ENCODE measurements around the gene RAB25. TPM values are rescaled to one million over a fixed set of nuclear protein-coding genes. Genes with fewer than 3 reads are reported as not detected.
A peak's percentile ranks its signal among the peaks of the same experiment; 100 is the strongest.

Gene RAB25
- total RNA-seq, 2 donors from 2014 or later = 213 TPM

GRCh38 chr1:156073740-156074139 lies 12.8 kb downstream of the RAB25 start:
- H3K9me3 ChIP-seq = no peaks in the 10 kb centered on the region
- no peak overlapping the region for H3K9ac ChIP-seq (ENCODE audit: low read depth in 2 of 2, low read length in 2 of 2)
- DNase-seq = no peak
- no peak overlapping the region for H3K27ac ChIP-seq
- no peaks in the 10 kb centered on the region for H3K36me3 ChIP-seq
- no peaks in the 10 kb centered on the region for H3K27me3 ChIP-seq
- H3K4me1 ChIP-seq = no peaks in the 10 kb centered on the region
- intact Hi-C loops (cut with DNase I) = no loop called here
- H3K4me3 ChIP-seq = no peak overlapping the region
- no peak for TF ChIP-seq CTCF (IDR thresholded peaks at IDR 0.05)

- TF ChIP-seq CTCF (IDR thresholded peaks at IDR 0.05) = no peak
- Histone ChIP-seq H3K27me3 (no peaks in the 10 kb centered on the region), H3K36me3 (no peaks in the 10 kb centered on the region), H3K27ac (no peak overlapping the region), H3K4me1 (no peaks in the 10 kb centered on the region), H3K9ac (ENCODE audit: low read depth in 2 of 2, low read length in 2 of 2) (no peak overlapping the region), H3K9me3 (no peaks in the 10 kb centered on the region), H3K4me3 (no peak overlapping the region)
- no peak for DNase-seq
- intact Hi-C loops (cut with DNase I) = no loop called here
Measured at GRCh38 chr1:156074661-156075060, 13.7 kb downstream of the RAB25 start.

- intact Hi-C loops (cut with DNase I) = no loop called here
- no peak for TF ChIP-seq CTCF (IDR thresholded peaks at IDR 0.05)
- no peak overlapping the region for H3K4me3 ChIP-seq
- H3K4me1 ChIP-seq = no peaks in the 10 kb centered on the region
- H3K27ac ChIP-seq = no peak overlapping the region
- H3K36me3 ChIP-seq = no peaks in the 10 kb centered on the region
- no peak overlapping the region for H3K9ac ChIP-seq (ENCODE audit: low read depth in 2 of 2, low read length in 2 of 2)
- no peaks in the 10 kb centered on the region for H3K27me3 ChIP-seq
- DNase-seq = no peak
- no peaks in the 10 kb centered on the region for H3K9me3 ChIP-seq
Measured at GRCh38 chr1:156075162-156075561, 14.2 kb downstream of the RAB25 start.

GRCh38 chr1:156075775-156076204 lies 14.8 kb downstream of the RAB25 start:
- Histone ChIP-seq H3K4me3 (no peak overlapping the region), H3K36me3 (no peaks in the 10 kb centered on the region), H3K27me3 (no peaks in the 10 kb centered on the region), H3K9me3 (no peaks in the 10 kb centered on the region), H3K27ac (no peak overlapping the region), H3K4me1 (no peaks in the 10 kb centered on the region), H3K9ac (ENCODE audit: low read depth in 2 of 2, low read length in 2 of 2) (no peak overlapping the region)
- DNase-seq = no peak
- intact Hi-C loops (cut with DNase I) = no loop called here
- no peak for TF ChIP-seq CTCF (IDR thresholded peaks at IDR 0.05)

GRCh38 chr1:156076609-156077429 lies 15.9 kb downstream of the RAB25 start:
- H3K27ac ChIP-seq = no peak overlapping the region
- TF ChIP-seq CTCF (IDR thresholded peaks at IDR 0.05) = no peak
- peak overlapping the region in 1 of 2 donors; percentile 47 for H3K9ac ChIP-seq (ENCODE audit: low read depth in 2 of 2, low read length in 2 of 2)
- H3K4me3 ChIP-seq = peak overlapping the region; percentile 27
- H3K4me1 ChIP-seq = no peaks in the 10 kb centered on the region
- no peak for DNase-seq
- intact Hi-C loops (cut with DNase I) = no loop called here
- H3K36me3 ChIP-seq = no peaks in the 10 kb centered on the region
- no peaks in the 10 kb centered on the region for H3K9me3 ChIP-seq
- H3K27me3 ChIP-seq = no peaks in the 10 kb centered on the region

Measured in colonic mucosa (tissue), 4 donors.